ENCODE measurements around the gene MAPK11.

The MAPK11 gene

GRCh38 chr22:50269970-50270665, at the start of gene MAPK11:
MAPK11 (minus strand) TSS chr22:50270380; CDS start chr22:50270292, 88 bp downstream.
- FAIRE-seq: no peak
- DNase-seq (ENCODE audit: insufficient read length, low spot score): no peak
- TF ChIP-seq, protein P1, sequence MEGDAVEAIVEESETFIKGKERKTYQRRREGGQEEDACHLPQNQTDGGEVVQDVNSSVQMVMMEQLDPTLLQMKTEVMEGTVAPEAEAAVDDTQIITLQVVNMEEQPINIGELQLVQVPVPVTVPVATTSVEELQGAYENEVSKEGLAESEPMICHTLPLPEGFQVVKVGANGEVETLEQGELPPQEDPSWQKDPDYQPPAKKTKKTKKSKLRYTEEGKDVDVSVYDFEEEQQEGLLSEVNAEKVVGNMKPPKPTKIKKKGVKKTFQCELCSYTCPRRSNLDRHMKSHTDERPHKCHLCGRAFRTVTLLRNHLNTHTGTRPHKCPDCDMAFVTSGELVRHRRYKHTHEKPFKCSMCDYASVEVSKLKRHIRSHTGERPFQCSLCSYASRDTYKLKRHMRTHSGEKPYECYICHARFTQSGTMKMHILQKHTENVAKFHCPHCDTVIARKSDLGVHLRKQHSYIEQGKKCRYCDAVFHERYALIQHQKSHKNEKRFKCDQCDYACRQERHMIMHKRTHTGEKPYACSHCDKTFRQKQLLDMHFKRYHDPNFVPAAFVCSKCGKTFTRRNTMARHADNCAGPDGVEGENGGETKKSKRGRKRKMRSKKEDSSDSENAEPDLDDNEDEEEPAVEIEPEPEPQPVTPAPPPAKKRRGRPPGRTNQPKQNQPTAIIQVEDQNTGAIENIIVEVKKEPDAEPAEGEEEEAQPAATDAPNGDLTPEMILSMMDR (IDR thresholded peaks at IDR 0.05; ENCODE audit: insufficient read depth, missing control alignments): no peak

GRCh38 chr22:50319503-50319951, 49.3 kb upstream of the MAPK11 start:
- TF ChIP-seq, protein P1 (IDR thresholded peaks at IDR 0.05; ENCODE audit: insufficient read depth, missing control alignments): no peak
- no peak for FAIRE-seq
- DNase-seq (ENCODE audit: insufficient read length, low spot score): no peak

- FAIRE-seq: no peak
Observed at GRCh38 chr22:50318698-50319411, 48.7 kb upstream of the MAPK11 start.

GRCh38 chr22:50318356-50318697, 48.1 kb upstream of the MAPK11 start:
- TF ChIP-seq, protein P1 (IDR thresholded peaks at IDR 0.05; ENCODE audit: insufficient read depth, missing control alignments): no peak
- DNase-seq (ENCODE audit: insufficient read length, low spot score) (no peak), FAIRE-seq (no peak)

More at GRCh38 chr22:50318698-50319411, 48.7 kb upstream of the MAPK11 start:
- no peak for DNase-seq (ENCODE audit: insufficient read length, low spot score)
- TF ChIP-seq, protein P1 (IDR thresholded peaks at IDR 0.05; ENCODE audit: insufficient read depth, missing control alignments): no peak

GRCh38 chr22:50317674-50318073, 47.5 kb upstream of the MAPK11 start:
- TF ChIP-seq, protein P1 (IDR thresholded peaks at IDR 0.05; ENCODE audit: insufficient read depth, missing control alignments): no peak
- FAIRE-seq (no peak), DNase-seq (ENCODE audit: insufficient read length, low spot score) (no peak)

GRCh38 chr22:50317178-50317577, 47.0 kb upstream of the MAPK11 start:
- TF ChIP-seq, protein P1 (IDR thresholded peaks at IDR 0.05; ENCODE audit: insufficient read depth, missing control alignments): no peak
- DNase-seq (ENCODE audit: insufficient read length, low spot score) (no peak), FAIRE-seq (no peak)
